HG03442 (cell line): Measurements from ENCODE around the gene LRRC74B.
"Not testable (repeated sequence)": the region's sequence is repeated elsewhere in the genome, so short reads cannot be mapped to it uniquely, and the experiment has no call there.

Experiments
- ATAC-seq: cut with Tn5 transposase; IDR thresholded peaks from one replicate; pipeline ENCODE4 v1.9.1; 2021; ENCODE audit warnings: mild to moderate bottlenecking, moderate library complexity; ENCODE audit not compliant: unreplicated experiment

LRRC74B gene

GRCh38 chr22:21045585-21046294 lies at the start of gene LRRC74B:
Gene LRRC74B (plus strand): TSS chr22:21045946. CDS start chr22:21045987, 41 bp downstream.
- peak; percentile 59 for ATAC-seq

DNA sequence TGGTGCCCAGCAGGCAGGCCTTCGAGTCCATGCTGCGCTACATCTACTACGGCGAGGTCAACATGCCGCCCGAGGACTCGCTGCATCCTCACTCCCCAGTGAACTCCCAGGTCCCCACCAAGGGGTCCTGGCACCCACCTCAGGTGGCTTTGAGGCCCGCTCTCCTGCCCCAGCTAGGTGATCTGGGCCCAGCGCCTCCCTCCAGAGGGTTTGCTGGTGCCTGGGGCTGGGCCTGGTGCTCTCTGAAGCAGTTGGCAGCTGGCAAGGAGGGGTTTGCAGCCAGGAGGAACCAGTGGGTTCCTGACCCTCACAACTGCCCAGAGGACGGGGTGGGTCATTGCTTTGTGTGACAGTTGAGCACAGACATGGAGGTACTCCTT lies 49.7 kb upstream of the LRRC74B start:
- no peak for ATAC-seq

DNA sequence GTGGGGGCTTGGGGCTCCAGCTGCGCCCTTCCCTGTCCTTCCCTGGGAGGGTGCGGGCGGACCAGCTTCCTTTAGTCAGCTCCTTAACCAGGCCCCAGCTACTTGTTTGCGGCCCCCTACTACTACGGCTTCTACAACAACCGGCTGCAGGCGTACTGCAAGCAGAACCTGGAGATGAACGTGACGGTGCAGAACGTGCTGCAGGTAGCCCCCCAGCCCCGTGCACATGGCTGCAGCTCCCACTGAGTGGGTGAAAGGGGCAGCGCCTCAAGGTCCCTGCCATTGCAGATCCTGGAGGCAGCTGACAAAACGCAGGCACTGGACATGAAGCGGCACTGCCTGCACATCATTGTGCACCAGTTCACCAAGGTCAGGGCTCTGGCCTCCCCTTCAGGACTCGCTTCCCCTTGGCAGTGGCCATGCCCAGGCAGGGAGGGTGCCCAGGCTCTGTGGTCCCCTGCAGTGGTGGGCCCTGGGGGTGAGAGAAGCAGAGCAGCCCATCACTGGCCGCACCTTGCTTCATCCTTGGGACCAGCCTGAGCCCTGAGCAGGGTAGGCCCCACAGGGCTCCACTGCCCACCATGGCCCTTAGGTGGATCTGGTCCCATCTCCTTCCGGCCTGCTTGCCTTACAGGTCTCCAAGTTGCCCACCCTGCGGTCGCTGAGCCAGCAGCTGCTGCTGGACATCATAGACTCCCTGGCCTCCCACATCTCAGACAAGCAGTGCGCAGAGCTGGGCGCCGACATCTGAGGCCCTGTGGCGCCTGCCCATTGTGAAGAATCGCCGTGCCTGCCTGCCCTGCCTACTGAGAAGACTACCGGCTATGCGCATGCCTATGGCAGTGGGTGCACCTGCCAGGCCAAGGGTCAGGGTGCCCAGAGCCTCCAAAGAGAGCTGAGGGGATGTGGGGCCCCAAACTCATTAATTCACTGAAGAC lies 48.9 kb upstream of the LRRC74B start:
- no peak for ATAC-seq

DNA sequence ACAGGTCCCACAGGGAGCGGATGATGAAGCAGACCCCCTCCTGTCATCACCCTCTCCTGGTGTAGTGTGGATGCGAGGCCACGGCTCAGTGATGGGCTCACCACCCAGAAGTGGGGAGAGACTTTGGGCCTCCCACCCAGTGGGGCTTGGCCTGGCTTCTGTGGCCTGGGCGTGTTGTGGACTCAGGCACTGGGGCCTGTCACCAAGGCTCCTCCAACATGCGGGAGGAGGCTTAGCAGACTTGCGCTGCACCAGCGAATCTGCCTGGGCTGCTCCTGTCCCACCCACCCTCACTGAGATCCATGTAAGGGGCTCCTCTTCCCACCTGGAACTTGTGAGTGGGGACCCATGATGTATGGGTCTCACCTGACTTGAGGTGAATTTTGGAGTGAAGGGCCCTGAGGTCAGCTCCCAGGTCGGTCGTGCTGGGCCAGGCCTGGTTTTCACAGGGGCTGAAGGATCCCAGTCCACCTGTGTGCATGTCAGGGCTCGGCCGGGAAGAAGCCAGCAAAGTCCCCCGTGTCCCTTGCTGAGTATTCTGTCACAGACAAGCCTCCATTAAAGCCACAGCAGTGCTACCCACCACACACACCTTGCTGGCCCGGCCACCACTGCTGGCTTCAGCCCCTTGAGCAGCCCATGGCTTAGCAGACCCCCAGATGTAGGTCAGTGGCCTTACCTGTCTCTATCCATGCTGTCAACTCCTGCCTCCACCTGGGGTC lies 48.0 kb upstream of the LRRC74B start:
- no peak for ATAC-seq

DNA sequence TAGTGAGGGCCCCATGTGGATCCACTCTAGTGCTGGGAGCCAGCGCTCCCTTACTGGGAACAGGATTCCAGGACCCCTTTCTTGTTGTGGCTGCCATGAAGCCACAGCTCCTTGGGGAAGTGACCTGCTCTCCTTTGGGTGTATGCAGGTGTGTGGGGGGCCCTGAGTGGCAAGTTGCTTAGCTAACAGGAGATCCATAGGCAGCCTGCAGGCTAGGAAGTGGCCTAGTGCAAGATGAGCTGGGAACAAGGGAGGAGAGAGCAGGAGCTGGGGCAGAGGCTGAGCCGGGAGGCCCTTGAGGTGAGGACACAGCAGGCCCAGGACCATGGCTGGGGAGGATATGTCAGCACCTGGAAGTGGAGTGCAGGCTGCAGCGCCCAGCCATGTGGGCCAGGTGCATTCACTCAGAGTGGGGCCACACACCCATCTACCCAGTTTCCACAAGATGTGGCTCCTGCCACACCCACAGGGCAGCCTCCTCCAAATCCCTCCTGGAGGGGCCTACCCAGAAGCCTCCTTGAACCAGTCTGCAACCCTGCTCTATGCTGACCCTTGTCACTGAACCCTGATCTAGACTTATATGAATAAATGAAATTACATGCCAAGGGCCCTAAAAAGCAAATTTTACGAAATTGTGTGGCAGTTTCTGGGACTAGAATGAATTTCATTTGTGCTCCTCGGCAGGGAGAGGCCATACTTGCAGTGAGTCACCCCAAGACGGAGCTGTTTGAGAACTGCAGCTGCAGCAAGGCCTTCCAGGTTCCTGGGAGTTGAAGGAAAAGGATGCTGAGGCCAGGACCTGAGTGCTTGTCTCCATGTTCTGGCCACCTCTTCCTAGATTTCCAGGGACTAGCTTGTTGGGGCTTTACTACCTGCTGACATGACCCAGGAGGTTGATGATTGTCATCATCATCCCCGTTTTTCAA lies 47.1 kb upstream of the LRRC74B start:
- ATAC-seq: no peak

- no peak for ATAC-seq
These were observed 46.2 kb upstream of the LRRC74B start for GRCh38 chr22:20999350-21000206.

DNA sequence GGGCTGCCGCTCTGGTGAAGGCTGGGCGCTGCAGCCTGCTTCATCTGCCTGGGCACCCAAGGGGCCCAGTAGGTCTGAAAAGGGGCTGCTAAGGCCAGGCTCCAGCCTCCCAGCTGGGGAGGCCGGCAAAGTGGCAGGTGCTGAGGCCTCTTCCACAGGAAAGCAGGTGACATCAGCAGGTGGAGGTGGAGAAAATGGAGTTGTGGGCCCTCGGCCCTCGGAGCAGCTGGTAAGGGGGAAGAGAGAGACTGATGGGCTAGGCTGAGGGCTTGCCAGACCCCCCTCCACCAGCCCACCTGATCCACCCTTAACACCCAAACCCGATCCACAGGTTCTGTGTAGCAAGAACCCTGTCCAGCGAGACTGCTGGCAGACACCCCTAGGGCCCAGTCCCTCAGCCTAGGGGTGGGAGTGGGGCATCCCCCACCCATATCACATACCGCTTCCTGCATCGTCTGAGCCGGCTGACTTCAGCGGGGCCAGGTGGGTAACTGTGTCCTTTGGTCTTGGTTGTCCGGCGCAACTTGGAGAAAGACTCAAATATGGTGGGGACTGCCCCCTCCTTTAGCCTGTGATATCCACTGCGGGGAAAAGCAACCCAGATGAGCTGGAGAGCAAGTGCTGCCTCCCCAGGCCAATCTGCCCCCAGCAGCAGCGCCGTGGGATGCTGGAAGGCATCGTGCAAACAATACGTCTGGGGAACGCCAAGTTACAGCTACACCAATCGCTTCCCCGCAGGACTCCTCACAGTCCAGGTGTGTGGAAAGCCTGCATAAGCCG lies 45.3 kb upstream of the LRRC74B start:
- no peak for ATAC-seq

DNA sequence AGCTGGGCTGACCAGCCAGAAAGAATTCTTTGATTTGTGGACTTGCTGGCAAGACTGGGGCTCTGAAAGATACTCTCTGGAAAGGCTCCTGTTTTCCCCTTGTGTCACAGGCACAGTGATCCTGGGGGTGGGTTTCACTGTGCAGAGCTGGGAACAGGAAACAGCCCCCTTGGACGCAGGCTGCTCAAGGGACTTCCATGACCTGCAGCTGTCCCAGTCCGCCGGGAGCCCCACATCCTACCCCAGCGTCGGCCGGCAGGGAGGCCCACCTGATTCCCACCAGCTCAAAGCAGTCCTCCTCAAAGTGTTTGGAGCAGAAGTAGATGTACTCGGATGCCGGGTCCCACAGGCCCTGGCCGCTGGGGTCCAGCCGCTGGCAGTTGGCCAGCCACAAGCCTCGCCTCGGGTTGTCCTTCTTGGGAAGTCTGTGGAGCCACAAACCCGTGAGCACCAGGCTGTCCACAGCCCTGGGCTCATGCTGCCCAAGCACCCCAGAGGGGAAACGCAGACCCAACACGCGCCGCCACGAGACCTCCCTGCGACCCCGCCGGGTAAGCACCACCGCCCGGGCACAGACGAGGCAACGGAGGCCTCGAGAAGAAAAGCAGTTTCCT lies 44.7 kb upstream of the LRRC74B start:
- peak; percentile 6 for ATAC-seq

DNA sequence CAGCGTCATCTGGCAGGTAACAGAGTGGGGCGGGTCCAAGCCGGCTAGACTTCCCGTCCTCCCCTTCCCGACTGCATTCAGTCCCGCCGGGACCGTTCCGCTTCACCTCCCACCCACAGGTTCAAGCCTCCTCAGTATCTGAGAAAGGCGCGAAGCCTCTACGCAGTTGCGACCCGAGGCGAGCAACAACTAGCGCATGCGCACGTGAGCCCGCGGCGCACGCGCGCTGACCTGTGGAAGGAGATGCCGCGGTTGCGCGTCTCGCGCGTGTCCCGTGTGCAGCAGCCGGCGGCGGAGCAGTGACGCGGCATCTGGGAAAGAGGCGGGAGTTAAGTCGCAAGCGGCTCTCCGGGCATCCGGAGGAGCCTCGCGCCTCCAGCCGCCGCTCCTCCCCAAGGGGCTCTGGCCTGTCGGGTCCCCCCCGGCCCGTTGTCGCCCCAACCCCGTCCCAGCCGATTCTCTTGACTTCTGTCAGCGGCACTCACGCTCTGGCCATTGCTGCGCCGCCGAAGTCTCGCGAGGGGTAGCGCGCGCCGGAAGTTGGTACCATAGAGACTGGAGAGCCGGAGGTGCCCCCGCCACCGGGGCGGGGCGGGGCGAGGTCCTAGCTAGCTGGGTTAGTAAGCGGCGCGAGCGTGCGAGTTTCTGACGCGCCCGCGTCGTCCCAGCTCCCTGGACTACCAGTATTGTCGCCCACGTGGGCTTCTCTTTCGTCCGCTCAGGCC lies 44.0 kb upstream of the LRRC74B start, which contains the start of gene THAP7:
TSS of gene THAP7 (minus strand) at position 518 of the 725 bp plus-strand sequence. CDS start at position 311, 207 bp downstream.
- peak; percentile 88 for ATAC-seq

DNA sequence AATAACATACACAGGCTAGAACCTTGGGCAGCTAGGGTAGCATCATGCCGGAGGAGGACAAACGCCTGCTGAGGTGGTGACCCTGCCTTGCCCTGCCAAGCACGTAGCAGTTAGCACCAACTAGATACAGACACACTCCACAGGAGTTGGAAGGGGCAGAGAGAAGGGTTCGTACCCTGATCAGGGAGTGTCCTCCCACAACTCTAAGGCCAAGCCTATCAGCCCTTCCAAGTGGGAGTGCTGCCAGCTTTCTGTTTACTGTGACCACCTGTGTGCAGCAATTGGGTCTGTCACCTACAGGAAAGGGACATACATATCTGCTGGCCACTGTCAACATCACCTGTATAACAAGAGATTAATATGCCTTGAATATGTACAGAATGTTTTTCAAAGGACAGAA lies 42.0 kb upstream of the LRRC74B start:
- ATAC-seq: no peak

GRCh38 chr22:21009208-21009607 lies 36.5 kb upstream of the LRRC74B start:
- ATAC-seq: not testable (repeated sequence)

GRCh38 chr22:21009638-21010425 lies 35.9 kb upstream of the LRRC74B start:
- no peak for ATAC-seq

DNA sequence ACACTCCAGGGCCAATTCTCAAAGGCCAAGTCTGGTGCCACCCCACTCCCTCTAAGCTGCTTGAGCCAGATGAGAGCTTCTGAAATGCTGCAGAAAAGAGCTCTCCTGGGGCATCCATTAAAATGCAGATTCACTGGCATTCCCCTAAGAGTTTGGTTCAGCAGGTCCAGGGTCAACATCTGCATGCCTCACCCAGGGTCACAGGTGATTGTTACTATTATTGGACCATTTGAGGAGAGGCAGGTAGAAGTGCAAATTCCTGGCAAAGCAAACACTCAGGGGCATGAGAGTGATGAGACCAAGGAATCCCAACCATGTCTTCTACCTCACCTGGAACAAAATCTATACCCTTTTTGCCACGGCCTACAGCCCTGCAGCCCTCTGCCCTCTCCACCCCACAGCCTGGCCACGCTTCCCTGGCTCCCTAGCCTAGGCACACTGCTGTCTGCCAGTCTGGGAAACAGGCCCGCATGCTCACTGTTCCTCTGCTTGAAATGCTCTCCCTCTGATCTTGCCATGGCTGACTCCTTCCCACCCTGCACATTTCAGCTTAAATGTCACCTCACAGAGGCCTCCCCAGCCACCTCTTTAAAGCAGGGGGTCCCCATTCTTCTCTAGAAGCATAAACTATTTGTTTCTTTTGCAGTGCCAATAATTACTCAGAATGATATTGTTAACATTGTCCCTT lies 35.2 kb upstream of the LRRC74B start:
- no peak for ATAC-seq

GRCh38 chr22:21012446-21013407 lies 33.0 kb upstream of the LRRC74B start:
- no peak for ATAC-seq

- no peak for ATAC-seq
These were observed 32.0 kb upstream of the LRRC74B start for GRCh38 chr22:21013657-21014201.
